Osteocyte (in vitro differentiated cells): ENCODE measurements around the gene AKAP13. TPM values are rescaled to one million over a fixed set of nuclear protein-coding genes. Genes with fewer than 3 reads are reported as not detected.
"Not testable (repeated sequence)": the region's sequence is repeated elsewhere in the genome, so short reads cannot be mapped to it uniquely, and the experiment has no call there.

ENCODE experiments used
- DNase-seq: peaks from one replicate; pipeline ENCODE4 v3.0.0; 2021; ENCODE audit warnings: mixed read lengths; ENCODE audit not compliant: unreplicated experiment; ENCODE audit errors: extremely low spot score
- H3K27ac Mint-ChIP-seq: one replicate; pipeline ENCODE4 v1.8.0; 2021; ENCODE audit warnings: mild to moderate bottlenecking, mixed read lengths; ENCODE audit not compliant: unreplicated experiment
- H3K27me3 Mint-ChIP-seq: one replicate; pipeline ENCODE4 v1.8.0; 2021; ENCODE audit warnings: mixed read lengths; ENCODE audit not compliant: unreplicated experiment
- H3K36me3 Mint-ChIP-seq: one replicate; pipeline ENCODE4 v1.8.0; 2021; ENCODE audit warnings: mixed read lengths; ENCODE audit not compliant: unreplicated experiment
- H3K4me1 Mint-ChIP-seq: one replicate; pipeline ENCODE4 v1.8.0; 2021; ENCODE audit warnings: mixed read lengths; ENCODE audit not compliant: unreplicated experiment
- H3K4me3 Mint-ChIP-seq: one replicate; pipeline ENCODE4 v1.8.0; 2021; ENCODE audit warnings: mild to moderate bottlenecking, moderate library complexity, mixed read lengths; ENCODE audit not compliant: unreplicated experiment
- H3K9me3 Mint-ChIP-seq: one replicate; pipeline ENCODE4 v1.8.0; 2021; ENCODE audit warnings: mixed read lengths; ENCODE audit not compliant: unreplicated experiment
- CTCF ChIP-seq: fragments of 200-600 bp; sonication (generic); IDR thresholded peaks from 2 replicates; pipeline ENCODE4 v1.5.0; 2021; ENCODE audit warnings: antibody characterized with exemption, mild to moderate bottlenecking, moderate library complexity
- total RNA-seq: library from RNA; stranded (reverse); gene quantifications from 2 replicates; pipeline ENCODE4 v1.2.1, GENCODE V29; 2021

The AKAP13 gene
- total RNA-seq, 1 donor from 2014 or later, result 146 TPM

GRCh38 chr15:85531083-85531482 is 150.7 kb downstream of the AKAP13 start:
- no peak for DNase-seq
- peaks cover 39% of the 10 kb centered on the region for H3K36me3 Mint-ChIP-seq
- no peaks in the 10 kb centered on the region for H3K9me3 Mint-ChIP-seq
- TF ChIP-seq CTCF, result no peak
- no peak overlapping the region for H3K4me3 Mint-ChIP-seq
- H3K27me3 Mint-ChIP-seq, result no peaks in the 10 kb centered on the region
- peaks cover 29% of the 10 kb centered on the region for H3K4me1 Mint-ChIP-seq
- H3K27ac Mint-ChIP-seq, result no peak overlapping the region

GRCh38 chr15:85532689-85533088 is 152.3 kb downstream of the AKAP13 start:
- no peaks in the 10 kb centered on the region for H3K27me3 Mint-ChIP-seq
- no peak for DNase-seq
- H3K4me3 Mint-ChIP-seq, result no peak overlapping the region
- TF ChIP-seq CTCF, result no peak
- peaks cover 16% of the 10 kb centered on the region for H3K4me1 Mint-ChIP-seq
- H3K27ac Mint-ChIP-seq, result peak overlapping the region; percentile 21
- H3K36me3 Mint-ChIP-seq, result peaks cover 39% of the 10 kb centered on the region
- no peaks in the 10 kb centered on the region for H3K9me3 Mint-ChIP-seq

- Mint-ChIP-seq H3K36me3 (peaks cover 37% of the 10 kb centered on the region), H3K4me1 (peaks cover 4% of the 10 kb centered on the region), H3K27me3 (no peaks in the 10 kb centered on the region), H3K27ac (peak overlapping the region; percentile 37), H3K9me3 (no peaks in the 10 kb centered on the region), H3K4me3 (no peak overlapping the region)
- DNase-seq, result no peak
- no peak for TF ChIP-seq CTCF
These were observed 153.6 kb downstream of the AKAP13 start for GRCh38 chr15:85534031-85534430.

- H3K4me1 Mint-ChIP-seq, result peaks cover 11% of the 10 kb centered on the region
- DNase-seq, H3K4me3 Mint-ChIP-seq, H3K9me3 Mint-ChIP-seq, H3K27me3 Mint-ChIP-seq, H3K27ac Mint-ChIP-seq: not testable (repeated sequence)
- peaks cover 27% of the 10 kb centered on the region for H3K36me3 Mint-ChIP-seq
These were observed 155.3 kb downstream of the AKAP13 start for GRCh38 chr15:85535533-85536330.

GRCh38 chr15:85536341-85536740 is 155.9 kb downstream of the AKAP13 start:
- no peaks in the 10 kb centered on the region for H3K9me3 Mint-ChIP-seq
- DNase-seq, result no peak
- no peaks in the 10 kb centered on the region for H3K27me3 Mint-ChIP-seq
- no peak overlapping the region for H3K27ac Mint-ChIP-seq
- no peak for TF ChIP-seq CTCF
- H3K4me3 Mint-ChIP-seq, result no peak overlapping the region
- peaks cover 24% of the 10 kb centered on the region for H3K36me3 Mint-ChIP-seq
- peaks cover 13% of the 10 kb centered on the region for H3K4me1 Mint-ChIP-seq
